ENCODE results near the gene DCUN1D1. TPM values are rescaled to one million over a fixed set of nuclear protein-coding genes. Genes with fewer than 3 reads are reported as not detected.

The DCUN1D1 gene
- total and polyA plus RNA-seq, 2 experiments from 2014 or later = 29.5 to 53.5 TPM

- H3K4me3 ChIP-seq = no peak overlapping the region
- H3K4me2 ChIP-seq = no peak overlapping the region
- ATAC-seq (peak; percentile 54), DNase-seq (ENCODE audit: low spot score) (peak; percentile 63)
- no peaks in the 10 kb centered on the region for H3K79me2 ChIP-seq (replicated peaks; ENCODE audit: insufficient read depth)
- no peak overlapping the region for H3K27ac ChIP-seq (ENCODE audit: low read depth)
- no peaks in the 10 kb centered on the region for H3K36me3 ChIP-seq (ENCODE audit: insufficient read depth)
- no peaks in the 10 kb centered on the region for H3K27me3 ChIP-seq (ENCODE audit: insufficient read depth)
- TF ChIP-seq ETS1 (IDR thresholded peaks at IDR 0.05) (no peak), NANOG (IDR thresholded peaks at IDR 0.05; ENCODE audit: borderline replicate concordance) (no peak), CTCF (conservative IDR thresholded peaks at IDR 0.05; ENCODE audit: low read depth in 2 of 2) (peak; percentile 59 to 79)
- no peaks in the 10 kb centered on the region for H3K27me3 Mint-ChIP-seq (ENCODE audit: insufficient read depth, low read depth, poor library complexity)
- peaks cover 7% of the 10 kb centered on the region; the same call in 2 of the 3 replicates for H3K4me1 Mint-ChIP-seq
- H3K9me2 ChIP-seq (ENCODE audit: insufficient read depth) = no peaks in the 10 kb centered on the region
- no peak overlapping the region; the same call in 1 of the 2 replicates for H3K27ac Mint-ChIP-seq
- no peak overlapping the region for H2AFZ ChIP-seq
- no peaks in the 10 kb centered on the region for H3K36me3 Mint-ChIP-seq (ENCODE audit: low read depth)
- no peaks in the 10 kb centered on the region for H3K9me3 Mint-ChIP-seq
- no peaks in the 10 kb centered on the region for H3F3A ChIP-seq (replicated peaks; ENCODE audit: low read depth)
- no peaks in the 10 kb centered on the region for H4K20me1 ChIP-seq (replicated peaks; ENCODE audit: insufficient read depth)
- no peak overlapping the region for H3K4me3 Mint-ChIP-seq
- H3K4me1 ChIP-seq (ENCODE audit: insufficient read depth) = no peaks in the 10 kb centered on the region
These were observed 70.9 kb downstream of the DCUN1D1 start for GRCh38 chr3:182909318-182910040.

- no peak overlapping the region for H2AFZ ChIP-seq
- H3K4me2 ChIP-seq = no peak overlapping the region
- no peaks in the 10 kb centered on the region for H4K20me1 ChIP-seq (replicated peaks; ENCODE audit: insufficient read depth)
- Mint-ChIP-seq H3K4me3 (no peak overlapping the region), H3K27ac (no peak overlapping the region), H3K4me1 (peaks cover 11% of the 10 kb centered on the region; the same call in 2 of the 3 replicates), H3K9me3 (no peaks in the 10 kb centered on the region), H3K27me3 (ENCODE audit: insufficient read depth, low read depth, poor library complexity) (no peaks in the 10 kb centered on the region), H3K36me3 (ENCODE audit: low read depth) (no peaks in the 10 kb centered on the region)
- H3K9me2 ChIP-seq (ENCODE audit: insufficient read depth) = no peaks in the 10 kb centered on the region
- no peaks in the 10 kb centered on the region for H3K4me1 ChIP-seq (ENCODE audit: insufficient read depth)
- H3K27me3 ChIP-seq (ENCODE audit: insufficient read depth) = no peaks in the 10 kb centered on the region
- ATAC-seq (no peak), DNase-seq (ENCODE audit: low spot score) (no peak)
- no peak overlapping the region for H3K27ac ChIP-seq (ENCODE audit: low read depth)
- H3F3A ChIP-seq (replicated peaks; ENCODE audit: low read depth) = no peaks in the 10 kb centered on the region
- H3K79me2 ChIP-seq (replicated peaks; ENCODE audit: insufficient read depth) = no peaks in the 10 kb centered on the region
- H3K4me3 ChIP-seq = no peak overlapping the region
- no peaks in the 10 kb centered on the region for H3K36me3 ChIP-seq (ENCODE audit: insufficient read depth)
- no peak for TF ChIP-seq ZNF114 (CRISPR knock-in tag; IDR thresholded peaks at IDR 0.05)
- no peak for TF ChIP-seq POLR2AphosphoS5 (IDR thresholded peaks at IDR 0.05; ENCODE audit: low read depth)
- TF ChIP-seq EZH2 (IDR thresholded peaks at IDR 0.05; ENCODE audit: low read depth, unreplicated experiment) = no peak
- TF ChIP-seq NANOG (IDR thresholded peaks at IDR 0.05; ENCODE audit: borderline replicate concordance) = no peak
- no peak for TF ChIP-seq JUNB (IDR thresholded peaks at IDR 0.05; ENCODE audit: unreplicated experiment)
- no peak for TF ChIP-seq CTCF (conservative IDR thresholded peaks at IDR 0.05; ENCODE audit: low read depth in 2 of 2)
- no peak for TF ChIP-seq CREB1 (CRISPR knock-in tag; IDR thresholded peaks at IDR 0.05; ENCODE audit: low read depth)
- no peak for TF ChIP-seq EZH2phosphoT487 (IDR thresholded peaks at IDR 0.05; ENCODE audit: unreplicated experiment)
- no peak for TF ChIP-seq ZNF331 (CRISPR knock-in tag; IDR thresholded peaks at IDR 0.05; ENCODE audit: low read depth)
These were observed 71.9 kb downstream of the DCUN1D1 start for GRCh38 chr3:182908471-182908870.
